Measurements from ENCODE around the gene PLXNA2.

GRCh38 chr1:208156310-208156709 is 87.9 kb downstream of the PLXNA2 start:
- TF ChIP-seq CTCF (conservative IDR thresholded peaks at IDR 0.05) (no peak), EZH2 (IDR thresholded peaks at IDR 0.05; ENCODE audit: low read depth) (no peak)

Data from PC-9 (cell line).